Neutrophil (primary cell): Measurements from ENCODE around the gene WDR73.
"Not testable (repeated sequence)": the region's sequence is repeated elsewhere in the genome, so short reads cannot be mapped to it uniquely, and the experiment has no call there.

Source experiments
- H3K27ac ChIP-seq: fragments of 200-600 bp; sonication (generic); 2 replicates; pipeline ENCODE4 v1.5.1; 2016; ENCODE audit warnings: mild to moderate bottlenecking, moderate library complexity
- H3K27me3 ChIP-seq: fragments of 200-600 bp; sonication (generic); 2 replicates; pipeline ENCODE4 v1.6.0; 2016; ENCODE audit warnings: mild to moderate bottlenecking
- H3K36me3 ChIP-seq: fragments of 200-600 bp; sonication (generic); 2 replicates; pipeline ENCODE4 v1.5.1; 2017
- H3K4me1 ChIP-seq, 2 experiments: fragments of 200-600 bp in 1 of 2; sonication (generic) in 1 of 2; 1 replicate in 1 of 2; 2 replicates in 1 of 2; pipeline versions ENCODE4 v1.5.1 to v1.6.1; 2013 to 2016; ENCODE audit warnings: low read depth in 1 of 2, low read length in 1 of 2, mild to moderate bottlenecking in 1 of 2, moderate library complexity in 1 of 2; ENCODE audit not compliant: control insufficient read depth in 1 of 2, insufficient read depth in 1 of 2
- H3K4me3 ChIP-seq, 2 experiments: fragments of 200-600 bp in 1 of 2; sonication (generic) in 1 of 2; 1 replicate in 1 of 2; 2 replicates in 1 of 2; pipeline ENCODE4 v1.5.1; 2013 to 2016; ENCODE audit warnings: low read depth in 1 of 2, low read length in 1 of 2, mild to moderate bottlenecking in 1 of 2, moderate library complexity in 1 of 2
- H3K9me3 ChIP-seq: fragments of 200-600 bp; sonication (generic); 2 replicates; pipeline ENCODE4 v1.5.1; 2016
- CTCF ChIP-seq: fragments of 200-600 bp; sonication (generic); IDR thresholded peaks from 2 replicates; pipeline ENCODE4 v1.5.1; 2016; ENCODE audit warnings: antibody characterized with exemption

The WDR73 gene

GRCh38 chr15:84696757-84697156 lies 42.7 kb upstream of the WDR73 start:
- no peaks in the 10 kb centered on the region for H3K36me3 ChIP-seq

GRCh38 chr15:84690342-84690741 lies 36.3 kb upstream of the WDR73 start:
- H3K27me3 ChIP-seq: no peaks in the 10 kb centered on the region
- H3K36me3 ChIP-seq: peaks cover 41% of the 10 kb centered on the region
- H3K9me3 ChIP-seq: no peaks in the 10 kb centered on the region
- H3K4me3 ChIP-seq: no peak overlapping the region
- H3K27ac ChIP-seq: no peak overlapping the region
- no peak for TF ChIP-seq CTCF
- H3K4me1 ChIP-seq: no peaks in the 10 kb centered on the region

More at GRCh38 chr15:84696757-84697156, 42.7 kb upstream of the WDR73 start:
- no peaks in the 10 kb centered on the region for H3K9me3 ChIP-seq
- TF ChIP-seq CTCF: no peak
- H3K27me3 ChIP-seq: no peaks in the 10 kb centered on the region
- H3K4me1 ChIP-seq: peaks cover 8 to 13% of the 10 kb centered on the region in 2 experiments
- H3K27ac ChIP-seq: peak overlapping the region; percentile 66
- no peak overlapping the region for H3K4me3 ChIP-seq

GRCh38 chr15:84689858-84690257 lies 35.8 kb upstream of the WDR73 start:
- no peak overlapping the region for H3K27ac ChIP-seq
- no peak for TF ChIP-seq CTCF
- H3K4me3 ChIP-seq: no peak overlapping the region
- no peaks in the 10 kb centered on the region for H3K27me3 ChIP-seq
- peaks cover 45% of the 10 kb centered on the region for H3K36me3 ChIP-seq
- H3K9me3 ChIP-seq: no peaks in the 10 kb centered on the region
- H3K4me1 ChIP-seq: no peaks in the 10 kb centered on the region

- H3K4me3 ChIP-seq, H3K4me1 ChIP-seq, H3K27ac ChIP-seq, H3K27me3 ChIP-seq, H3K9me3 ChIP-seq: not testable (repeated sequence)
- peaks cover 59% of the 10 kb centered on the region for H3K36me3 ChIP-seq
These were observed 32.4 kb upstream of the WDR73 start for GRCh38 chr15:84686446-84686845.

GRCh38 chr15:84685304-84685703 lies 31.2 kb upstream of the WDR73 start:
- H3K9me3 ChIP-seq: no peaks in the 10 kb centered on the region
- H3K27ac ChIP-seq: no peak overlapping the region
- no peaks in the 10 kb centered on the region for H3K4me1 ChIP-seq
- no peak for TF ChIP-seq CTCF
- H3K36me3 ChIP-seq: peaks cover 55% of the 10 kb centered on the region
- no peak overlapping the region for H3K4me3 ChIP-seq
- H3K27me3 ChIP-seq: no peaks in the 10 kb centered on the region

GRCh38 chr15:84684092-84684491 lies 30.0 kb upstream of the WDR73 start:
- no peaks in the 10 kb centered on the region for H3K4me1 ChIP-seq
- no peak overlapping the region for H3K27ac ChIP-seq
- TF ChIP-seq CTCF: no peak
- H3K27me3 ChIP-seq: no peaks in the 10 kb centered on the region
- no peaks in the 10 kb centered on the region for H3K9me3 ChIP-seq
- H3K36me3 ChIP-seq: peaks cover 57% of the 10 kb centered on the region
- no peak overlapping the region for H3K4me3 ChIP-seq
